ENCODE measurements around the gene GOLPH3.

Gene GOLPH3

DNA sequence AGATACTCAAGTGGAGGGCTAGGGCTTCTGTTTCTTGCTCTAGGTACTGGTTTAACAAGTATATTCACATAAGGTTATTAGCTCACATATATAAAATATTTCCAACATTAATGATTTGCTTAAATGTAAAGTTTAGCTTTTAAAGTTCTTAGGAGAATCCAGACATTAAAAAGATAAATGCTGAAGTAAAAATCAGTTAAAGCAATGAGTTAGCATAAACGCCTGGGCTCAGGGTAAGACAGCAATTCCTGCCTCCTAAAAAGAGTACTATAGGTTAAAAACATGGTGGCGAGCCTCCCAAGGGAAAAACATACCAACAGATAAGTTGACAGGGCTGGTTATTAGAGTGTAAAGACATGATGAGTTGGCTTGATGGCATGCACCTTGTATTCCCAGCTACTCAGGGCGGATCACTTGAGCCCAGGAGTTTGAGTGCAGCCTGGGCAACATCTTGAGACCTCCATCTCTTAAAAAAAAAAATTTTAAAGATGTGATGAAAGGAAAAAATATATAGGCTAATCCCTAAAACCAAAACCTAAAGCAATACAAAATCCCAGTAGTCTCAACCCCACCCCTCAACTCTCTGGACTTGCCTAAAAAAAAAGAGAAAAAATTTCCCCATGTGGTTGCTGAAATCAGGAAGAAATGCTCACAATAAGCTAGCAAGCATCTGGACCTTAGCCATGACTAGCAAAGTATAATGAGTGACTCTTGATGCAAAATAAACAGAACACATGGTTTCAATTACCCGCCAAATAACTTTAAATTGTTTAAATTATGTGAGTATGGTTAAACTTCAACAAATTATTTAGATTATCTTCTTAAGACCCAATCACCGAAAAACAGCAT lies 3.6 kb downstream of the GOLPH3 start:
- TF ChIP-seq, protein P1, sequence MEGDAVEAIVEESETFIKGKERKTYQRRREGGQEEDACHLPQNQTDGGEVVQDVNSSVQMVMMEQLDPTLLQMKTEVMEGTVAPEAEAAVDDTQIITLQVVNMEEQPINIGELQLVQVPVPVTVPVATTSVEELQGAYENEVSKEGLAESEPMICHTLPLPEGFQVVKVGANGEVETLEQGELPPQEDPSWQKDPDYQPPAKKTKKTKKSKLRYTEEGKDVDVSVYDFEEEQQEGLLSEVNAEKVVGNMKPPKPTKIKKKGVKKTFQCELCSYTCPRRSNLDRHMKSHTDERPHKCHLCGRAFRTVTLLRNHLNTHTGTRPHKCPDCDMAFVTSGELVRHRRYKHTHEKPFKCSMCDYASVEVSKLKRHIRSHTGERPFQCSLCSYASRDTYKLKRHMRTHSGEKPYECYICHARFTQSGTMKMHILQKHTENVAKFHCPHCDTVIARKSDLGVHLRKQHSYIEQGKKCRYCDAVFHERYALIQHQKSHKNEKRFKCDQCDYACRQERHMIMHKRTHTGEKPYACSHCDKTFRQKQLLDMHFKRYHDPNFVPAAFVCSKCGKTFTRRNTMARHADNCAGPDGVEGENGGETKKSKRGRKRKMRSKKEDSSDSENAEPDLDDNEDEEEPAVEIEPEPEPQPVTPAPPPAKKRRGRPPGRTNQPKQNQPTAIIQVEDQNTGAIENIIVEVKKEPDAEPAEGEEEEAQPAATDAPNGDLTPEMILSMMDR (IDR thresholded peaks at IDR 0.05; ENCODE audit: insufficient read depth, low read depth, low read length, missing control alignments), result no peak
- peak; percentile 65 for DNase-seq (ENCODE audit: low read depth)
- H3K4me3 ChIP-seq (ENCODE audit: low read length), result no peak overlapping the region

DNA sequence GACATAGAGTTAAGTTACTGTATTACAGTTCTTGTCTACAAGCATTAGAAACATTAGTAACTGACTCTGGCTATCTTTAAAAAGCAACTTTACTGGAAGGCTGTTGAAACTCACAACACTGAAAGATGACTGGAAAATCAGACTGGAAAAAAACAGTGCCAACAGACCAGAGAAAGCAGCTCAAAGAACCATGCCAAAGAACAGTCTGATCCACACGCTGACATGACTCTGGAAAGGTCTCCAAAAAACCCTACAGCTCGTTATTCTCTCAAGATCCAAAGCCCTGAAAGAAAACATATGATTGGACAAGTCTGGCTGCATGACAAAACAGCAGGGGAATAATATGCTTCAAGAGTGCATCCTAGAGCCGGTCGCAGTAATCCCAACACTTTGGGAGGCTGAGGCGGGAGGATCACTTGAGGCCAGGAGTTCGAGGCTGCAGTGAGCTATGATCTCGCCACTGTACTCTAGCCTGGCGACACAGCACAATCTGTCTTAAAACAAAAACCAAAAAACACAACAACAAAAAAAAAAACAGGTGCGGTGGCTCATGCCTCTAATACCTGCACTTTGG lies 5.6 kb downstream of the GOLPH3 start:
- no peak overlapping the region for H3K4me3 ChIP-seq (ENCODE audit: low read length)
- TF ChIP-seq, protein P1 (IDR thresholded peaks at IDR 0.05; ENCODE audit: insufficient read depth, low read depth, low read length, missing control alignments), result no peak
- DNase-seq (ENCODE audit: low read depth), result no peak

DNA sequence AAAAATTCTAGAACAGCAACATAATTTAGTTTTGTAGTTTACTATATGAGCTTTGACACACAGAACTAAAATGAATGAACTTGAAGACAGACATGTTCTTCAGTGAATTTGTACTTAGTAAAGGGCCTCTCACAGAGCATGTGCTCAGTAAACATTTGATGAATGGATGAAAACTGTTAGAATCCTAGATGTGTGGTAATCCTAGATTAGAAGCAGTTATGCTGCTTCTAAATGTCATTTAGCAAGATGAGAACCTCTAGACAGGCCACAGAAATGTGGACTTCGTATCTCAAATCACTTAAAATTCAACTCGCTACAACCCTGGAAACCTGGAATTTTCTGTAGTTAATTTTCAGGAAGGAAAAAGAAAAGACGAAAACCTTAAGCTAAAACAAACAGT lies 8.5 kb downstream of the GOLPH3 start:
- no peak for DNase-seq (ENCODE audit: low read depth)
- TF ChIP-seq, protein P1 (IDR thresholded peaks at IDR 0.05; ENCODE audit: insufficient read depth, low read depth, low read length, missing control alignments), result no peak
- no peak overlapping the region for H3K4me3 ChIP-seq (ENCODE audit: low read length)

DNA sequence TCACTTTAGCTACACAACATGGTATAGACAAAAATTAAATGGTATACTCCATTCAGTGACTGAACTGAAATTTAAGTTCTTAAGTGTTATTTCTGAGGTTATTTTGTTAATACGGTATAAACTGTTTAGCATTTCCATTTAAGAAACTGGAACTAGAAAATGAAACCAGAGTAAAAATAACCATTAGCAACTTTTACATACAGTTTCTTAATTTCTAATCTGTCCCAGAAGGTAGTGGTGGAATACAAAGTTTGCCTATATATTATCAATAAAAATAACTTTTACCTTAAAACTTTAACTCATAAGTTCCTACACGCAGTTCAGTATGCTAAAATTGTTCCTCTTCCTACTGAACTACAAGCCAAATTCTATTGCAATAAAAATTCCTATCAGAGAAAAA lies 10.3 kb downstream of the GOLPH3 start:
- DNase-seq (ENCODE audit: low read depth), result no peak
- TF ChIP-seq, protein P1 (IDR thresholded peaks at IDR 0.05; ENCODE audit: insufficient read depth, low read depth, low read length, missing control alignments), result no peak
- H3K4me3 ChIP-seq (ENCODE audit: low read length), result no peak overlapping the region

DNA sequence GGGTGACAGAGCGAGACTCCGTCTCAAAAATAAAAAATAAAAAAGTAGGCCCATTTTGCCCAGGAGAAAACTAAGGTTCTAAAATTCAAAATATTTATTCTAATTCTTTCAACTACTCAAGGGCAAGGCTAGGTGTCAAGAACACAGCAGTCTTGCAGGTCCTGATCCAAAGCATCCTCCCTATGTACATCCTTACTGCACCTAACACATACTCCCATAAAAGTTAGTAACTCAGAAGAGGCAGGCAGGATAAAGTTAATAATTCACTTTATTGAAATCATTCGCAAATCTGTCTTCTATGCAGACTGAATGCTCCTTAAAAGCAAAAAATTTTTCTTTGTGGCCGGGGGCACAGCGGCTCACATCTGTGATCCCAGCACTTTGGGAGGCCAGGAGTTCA lies 11.1 kb downstream of the GOLPH3 start:
- DNase-seq (ENCODE audit: low read depth), result no peak
- no peak overlapping the region for H3K4me3 ChIP-seq (ENCODE audit: low read length)
- TF ChIP-seq, protein P1 (IDR thresholded peaks at IDR 0.05; ENCODE audit: insufficient read depth, low read depth, low read length, missing control alignments), result no peak

DNA sequence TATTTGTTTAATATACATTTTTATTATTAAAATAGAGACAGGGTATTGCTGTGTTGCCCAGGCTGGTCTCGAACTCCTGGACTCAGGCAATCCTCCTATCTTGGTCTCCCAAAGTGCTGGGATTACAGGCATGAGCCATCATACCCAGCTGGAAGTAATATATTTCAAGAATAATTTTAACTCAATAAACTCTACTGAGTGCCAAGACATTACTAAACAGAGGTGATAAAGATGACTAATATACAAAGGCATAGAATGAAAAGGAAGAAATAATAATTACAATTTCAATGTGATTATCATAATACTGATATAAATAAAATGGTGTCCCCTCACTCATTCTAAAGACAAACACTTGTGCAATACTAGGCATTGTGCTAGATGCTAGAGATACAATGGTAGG lies 13.9 kb downstream of the GOLPH3 start:
- no peak for DNase-seq (ENCODE audit: low read depth)
- TF ChIP-seq, protein P1 (IDR thresholded peaks at IDR 0.05; ENCODE audit: insufficient read depth, low read depth, low read length, missing control alignments), result no peak
- no peak overlapping the region for H3K4me3 ChIP-seq (ENCODE audit: low read length)

Data from epithelial cell of esophagus (primary cell).